HT1080 (cell line): ENCODE data around the gene PHKG1. TPM values are rescaled to one million over a fixed set of nuclear protein-coding genes. Genes with fewer than 3 reads are reported as not detected.
"Not testable (repeated sequence)": the region's sequence is repeated elsewhere in the genome, so short reads cannot be mapped to it uniquely, and the experiment has no call there.

Source experiments
- DNase-seq: peaks from one replicate; pipeline ENCODE4 v3.0.0-alpha.2; 2015; ENCODE audit warnings: low read depth
- small RNA-seq: library from RNA; depleted of rRNA; stranded (forward); fragments of <200 nt; gene quantifications from one replicate; pipeline ENCODE3, GENCODE V24; 2014
- total RNA-seq: library from RNA; depleted of rRNA; stranded (reverse); fragments of >200 nt; shearing (Covaris generic); gene quantifications from 2 replicates; pipeline ENCODE4 v1.2.3, GENCODE V29; 2014; rRNA removed

Gene PHKG1
- total RNA-seq, 1 experiment from 2014 or later: 0.58 TPM

- not testable (repeated sequence) for DNase-seq
Measured at GRCh38 chr7:56045758-56046157, 47.0 kb downstream of the PHKG1 start.

GRCh38 chr7:56040730-56041129 is 52.0 kb downstream of the PHKG1 start:
- no peak for DNase-seq

- peak; percentile 75 for DNase-seq
Measured at GRCh38 chr7:56033671-56034432, 58.9 kb downstream of the PHKG1 start.

- DNase-seq: not testable (repeated sequence)
Measured at GRCh38 chr7:56032578-56032977, 60.2 kb downstream of the PHKG1 start.

- DNase-seq: not testable (repeated sequence)
Measured at GRCh38 chr7:56031556-56031955, 61.2 kb downstream of the PHKG1 start.

- DNase-seq: no peak
Measured at GRCh38 chr7:56030340-56030739, 62.4 kb downstream of the PHKG1 start.

Small RNA genes lying within 50 kb of the gene (small RNA-seq; reads per million reads assigned to genes)
- gene SNORA15 (0.14 reads per million), gene SNORA22B (0.45 reads per million, percentile 51 among the genes with 10 or more reads in this experiment)

Other genes starting within 250 kb of the PHKG1 start
- gene SEPTIN14, start 230.2 kb downstream of the PHKG1 start, total RNA-seq: not detected in 2 replicates
- gene ZNF713, start 205.5 kb downstream of the PHKG1 start, total RNA-seq: 0.31 and 0.47 TPM in 2 replicates
- 23.8 and 24.9 TPM in 2 replicates for gene MRPS17, start 141.1 kb downstream of the PHKG1 start, total RNA-seq
- 49.7 and 68.6 TPM in 2 replicates for gene NIPSNAP2, start 128.4 kb downstream of the PHKG1 start, total RNA-seq
- gene PSPH, start 41.5 kb downstream of the PHKG1 start, total RNA-seq: 84.6 and 90.8 TPM in 2 replicates
- gene CCT6A, start 41.2 kb downstream of the PHKG1 start, total RNA-seq: 376 and 435 TPM in 2 replicates
- gene SUMF2, start 28.7 kb downstream of the PHKG1 start, total RNA-seq: 111 and 121 TPM in 2 replicates
- 607 and 847 TPM in 2 replicates for gene CHCHD2, start 13.5 kb upstream of the PHKG1 start, total RNA-seq
- gene NUPR2, start 23.5 kb upstream of the PHKG1 start, total RNA-seq: not detected in 2 replicates